NK-92 (cell line): ENCODE results near the gene TEX26.

Source experiments
- DNase-seq: peaks from one replicate; lab custom pipeline; 2025; ENCODE audit not compliant: unreplicated experiment; lab: John Stamatoyannopoulos, UW

Gene TEX26

GRCh38 chr13:31011193-31011860 lies 78.9 kb downstream of the TEX26 start:
- DNase-seq = no peak

- DNase-seq = no peak
Measured at GRCh38 chr13:31011901-31012654, 79.6 kb downstream of the TEX26 start.

GRCh38 chr13:31012655-31013024 lies 80.2 kb downstream of the TEX26 start:
- no peak for DNase-seq

DNA sequence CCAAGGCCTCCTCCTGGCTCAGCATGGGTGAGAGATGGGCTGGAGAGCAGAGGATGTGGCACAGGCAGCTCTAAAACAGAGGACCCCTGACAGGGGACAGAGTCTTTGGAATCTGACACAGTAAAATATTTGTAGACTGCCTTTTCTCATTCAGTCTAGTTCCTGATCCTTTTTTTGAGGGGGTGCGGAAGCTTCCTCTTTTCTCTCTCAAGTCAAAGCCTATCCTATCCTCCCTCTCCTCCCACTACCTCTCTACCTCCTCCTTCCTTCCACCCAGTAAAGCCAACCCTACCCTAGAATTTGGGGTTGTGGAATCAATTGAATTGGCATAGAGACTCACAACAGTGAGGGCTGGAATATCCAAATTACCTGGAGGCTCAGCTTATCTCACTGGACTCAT lies 82.0 kb downstream of the TEX26 start:
- no peak for DNase-seq

GRCh38 chr13:31015199-31015598 lies 82.7 kb downstream of the TEX26 start:
- DNase-seq = no peak

- DNase-seq = no peak
Measured at GRCh38 chr13:31016342-31017325, 84.2 kb downstream of the TEX26 start.

DNA sequence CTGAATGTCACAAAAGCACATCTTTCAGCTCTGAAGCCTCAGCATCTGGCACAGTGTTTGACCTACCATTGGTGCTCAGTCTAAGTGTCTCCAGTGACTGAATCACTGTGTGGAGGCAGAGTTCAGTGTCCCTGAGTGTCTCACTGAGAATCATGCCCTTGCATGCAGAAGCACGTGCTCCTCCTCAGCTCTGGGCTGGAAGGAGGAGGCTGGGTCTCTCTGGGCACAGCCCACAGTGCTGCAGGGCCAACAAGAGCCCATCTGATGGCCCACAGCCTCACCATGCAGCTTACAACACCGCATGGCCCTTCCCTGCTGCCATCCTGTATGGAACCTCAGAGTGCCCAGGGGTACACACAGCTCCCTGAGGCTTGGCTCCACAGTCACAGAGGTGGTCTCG lies 86.1 kb downstream of the TEX26 start:
- DNase-seq = no peak

DNA sequence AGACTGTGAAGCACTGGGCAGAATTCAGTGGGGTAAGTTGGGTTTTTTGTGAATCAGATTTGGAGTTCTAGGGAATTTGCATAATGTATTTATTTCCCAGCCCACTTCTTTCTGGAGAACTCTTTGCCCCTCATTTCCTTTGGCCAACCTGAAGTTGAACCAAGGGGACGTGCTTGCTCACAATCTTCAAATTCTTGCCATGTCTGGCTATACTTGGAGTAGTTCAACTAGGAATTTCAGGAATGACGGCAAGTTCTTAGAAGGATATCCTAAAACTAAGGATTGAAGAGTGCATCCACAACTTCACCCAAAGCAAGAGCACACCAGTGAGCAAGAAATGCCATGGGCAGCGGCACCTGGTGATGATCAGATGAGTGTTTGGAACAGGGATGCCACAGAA lies 88.5 kb downstream of the TEX26 start:
- no peak for DNase-seq

- no peak for DNase-seq
Measured at GRCh38 chr13:31022288-31022895, 89.9 kb downstream of the TEX26 start.

DNA sequence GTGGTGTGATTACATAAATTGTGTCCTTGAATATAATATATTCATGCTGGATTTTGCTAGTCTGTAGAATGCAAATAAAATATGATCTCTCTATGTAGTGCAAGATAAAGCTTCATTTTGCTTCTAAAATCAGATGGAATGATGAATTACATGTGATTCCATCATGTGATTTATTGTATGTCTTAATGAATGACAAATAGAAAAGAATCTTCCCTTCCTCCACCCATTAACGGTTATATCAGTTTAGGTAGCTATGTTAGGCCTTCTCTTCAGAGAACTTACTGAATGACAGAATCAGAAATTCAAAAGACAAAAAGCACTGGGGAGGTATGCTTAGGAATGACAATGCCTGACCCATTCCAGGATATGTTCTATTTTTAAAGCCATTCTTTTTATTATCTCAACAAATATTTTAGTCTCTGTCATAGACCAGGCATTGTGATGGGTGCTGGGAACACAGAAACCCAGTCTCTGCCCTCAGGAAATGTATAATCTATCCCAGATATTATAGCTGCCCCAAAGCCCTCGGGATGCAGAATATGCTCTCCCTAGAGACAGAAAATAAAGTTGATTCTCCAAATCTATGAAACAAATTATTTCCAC lies 90.6 kb downstream of the TEX26 start:
- DNase-seq = no peak
